HL-60 (cell line): Measurements from ENCODE around the gene PPFIBP2.
A peak's percentile ranks its signal among the peaks of the same experiment; 100 is the strongest.

Experiments used
- DNase-seq, 2 experiments: peaks; one replicate each; pipeline ENCODE4 v3.0.0-alpha.2; 2010 to 2020; ENCODE audit warnings: low read depth in 1 of 2, low spot score in 1 of 2
- H3K27ac ChIP-seq: fragments of 250-450 bp; sonication (Bioruptor Pico); replicated peaks from 2 replicates; pipeline ENCODE4 v1.5.1; 2020; ENCODE audit warnings: mild to moderate bottlenecking, moderate library complexity
- H3K27me3 ChIP-seq: fragments of 250-450 bp; sonication (Bioruptor Pico); 2 replicates; pipeline ENCODE4 v1.5.1; 2021; ENCODE audit warnings: mild to moderate bottlenecking, moderate library complexity; ENCODE audit not compliant: insufficient read depth, poor library complexity, severe bottlenecking
- H3K4me3 ChIP-seq: replicated peaks from 2 replicates; pipeline ENCODE4 v1.5.1; 2011; ENCODE audit warnings: mild to moderate bottlenecking, control low read depth, low read length; ENCODE audit not compliant: insufficient read depth
- GABPA ChIP-seq: IDR thresholded peaks from 2 replicates; pipeline ENCODE4 v1.6.1; 2012; ENCODE audit warnings: low read depth
- POLR2AphosphoS5 ChIP-seq: IDR thresholded peaks from 2 replicates; pipeline ENCODE4 v1.6.1; 2012; ENCODE audit warnings: low read depth
- SPI1 ChIP-seq: IDR thresholded peaks from 2 replicates; pipeline ENCODE4 v1.6.1; 2012; ENCODE audit warnings: low read depth, mild to moderate bottlenecking, borderline replicate concordance
- TF ChIP-seq, protein P1 (sequence below): IDR thresholded peaks from 2 replicates; pipeline ENCODE4 v1.6.1; 2012; ENCODE audit warnings: low read depth; ENCODE audit not compliant: insufficient replicate concordance
- TF ChIP-seq, protein P2 (sequence below): IDR thresholded peaks from one replicate; pipeline ENCODE4 v1.5.1; 2011; ENCODE audit warnings: low read length, control low read depth, inconsistent platforms; ENCODE audit not compliant: insufficient read depth

PPFIBP2 gene

DNA sequence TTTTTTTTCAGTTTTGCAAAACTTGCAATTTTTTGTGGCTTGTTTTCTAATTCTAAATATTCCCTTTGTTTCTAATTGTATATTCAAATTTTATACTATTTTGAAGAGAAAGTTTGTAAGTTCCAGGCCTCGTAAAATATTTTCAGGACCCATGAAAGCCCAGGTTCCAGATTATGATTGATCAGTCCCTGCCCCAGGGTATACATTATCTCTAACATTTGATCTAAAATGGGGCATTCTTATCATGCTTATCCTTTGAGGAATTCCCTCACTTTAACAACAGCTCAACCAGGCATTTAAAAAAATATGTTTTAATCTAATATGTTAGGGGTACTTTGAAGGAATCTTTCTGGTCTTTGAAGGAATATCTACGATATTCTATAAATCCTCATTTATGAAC, 133.1 kb downstream of the PPFIBP2 start:
- no peak overlapping the region for H3K27ac ChIP-seq
- no peak for DNase-seq
- H3K27me3 ChIP-seq: no peaks in the 10 kb centered on the region
- H3K4me3 ChIP-seq: no peak overlapping the region
- TF ChIP-seq, protein P1, sequence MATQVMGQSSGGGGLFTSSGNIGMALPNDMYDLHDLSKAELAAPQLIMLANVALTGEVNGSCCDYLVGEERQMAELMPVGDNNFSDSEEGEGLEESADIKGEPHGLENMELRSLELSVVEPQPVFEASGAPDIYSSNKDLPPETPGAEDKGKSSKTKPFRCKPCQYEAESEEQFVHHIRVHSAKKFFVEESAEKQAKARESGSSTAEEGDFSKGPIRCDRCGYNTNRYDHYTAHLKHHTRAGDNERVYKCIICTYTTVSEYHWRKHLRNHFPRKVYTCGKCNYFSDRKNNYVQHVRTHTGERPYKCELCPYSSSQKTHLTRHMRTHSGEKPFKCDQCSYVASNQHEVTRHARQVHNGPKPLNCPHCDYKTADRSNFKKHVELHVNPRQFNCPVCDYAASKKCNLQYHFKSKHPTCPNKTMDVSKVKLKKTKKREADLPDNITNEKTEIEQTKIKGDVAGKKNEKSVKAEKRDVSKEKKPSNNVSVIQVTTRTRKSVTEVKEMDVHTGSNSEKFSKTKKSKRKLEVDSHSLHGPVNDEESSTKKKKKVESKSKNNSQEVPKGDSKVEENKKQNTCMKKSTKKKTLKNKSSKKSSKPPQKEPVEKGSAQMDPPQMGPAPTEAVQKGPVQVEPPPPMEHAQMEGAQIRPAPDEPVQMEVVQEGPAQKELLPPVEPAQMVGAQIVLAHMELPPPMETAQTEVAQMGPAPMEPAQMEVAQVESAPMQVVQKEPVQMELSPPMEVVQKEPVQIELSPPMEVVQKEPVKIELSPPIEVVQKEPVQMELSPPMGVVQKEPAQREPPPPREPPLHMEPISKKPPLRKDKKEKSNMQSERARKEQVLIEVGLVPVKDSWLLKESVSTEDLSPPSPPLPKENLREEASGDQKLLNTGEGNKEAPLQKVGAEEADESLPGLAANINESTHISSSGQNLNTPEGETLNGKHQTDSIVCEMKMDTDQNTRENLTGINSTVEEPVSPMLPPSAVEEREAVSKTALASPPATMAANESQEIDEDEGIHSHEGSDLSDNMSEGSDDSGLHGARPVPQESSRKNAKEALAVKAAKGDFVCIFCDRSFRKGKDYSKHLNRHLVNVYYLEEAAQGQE: no peak
- TF ChIP-seq, protein P2, sequence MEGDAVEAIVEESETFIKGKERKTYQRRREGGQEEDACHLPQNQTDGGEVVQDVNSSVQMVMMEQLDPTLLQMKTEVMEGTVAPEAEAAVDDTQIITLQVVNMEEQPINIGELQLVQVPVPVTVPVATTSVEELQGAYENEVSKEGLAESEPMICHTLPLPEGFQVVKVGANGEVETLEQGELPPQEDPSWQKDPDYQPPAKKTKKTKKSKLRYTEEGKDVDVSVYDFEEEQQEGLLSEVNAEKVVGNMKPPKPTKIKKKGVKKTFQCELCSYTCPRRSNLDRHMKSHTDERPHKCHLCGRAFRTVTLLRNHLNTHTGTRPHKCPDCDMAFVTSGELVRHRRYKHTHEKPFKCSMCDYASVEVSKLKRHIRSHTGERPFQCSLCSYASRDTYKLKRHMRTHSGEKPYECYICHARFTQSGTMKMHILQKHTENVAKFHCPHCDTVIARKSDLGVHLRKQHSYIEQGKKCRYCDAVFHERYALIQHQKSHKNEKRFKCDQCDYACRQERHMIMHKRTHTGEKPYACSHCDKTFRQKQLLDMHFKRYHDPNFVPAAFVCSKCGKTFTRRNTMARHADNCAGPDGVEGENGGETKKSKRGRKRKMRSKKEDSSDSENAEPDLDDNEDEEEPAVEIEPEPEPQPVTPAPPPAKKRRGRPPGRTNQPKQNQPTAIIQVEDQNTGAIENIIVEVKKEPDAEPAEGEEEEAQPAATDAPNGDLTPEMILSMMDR: no peak
- TF ChIP-seq SPI1: no peak
- TF ChIP-seq GABPA: no peak
- no peak for TF ChIP-seq POLR2AphosphoS5

DNA sequence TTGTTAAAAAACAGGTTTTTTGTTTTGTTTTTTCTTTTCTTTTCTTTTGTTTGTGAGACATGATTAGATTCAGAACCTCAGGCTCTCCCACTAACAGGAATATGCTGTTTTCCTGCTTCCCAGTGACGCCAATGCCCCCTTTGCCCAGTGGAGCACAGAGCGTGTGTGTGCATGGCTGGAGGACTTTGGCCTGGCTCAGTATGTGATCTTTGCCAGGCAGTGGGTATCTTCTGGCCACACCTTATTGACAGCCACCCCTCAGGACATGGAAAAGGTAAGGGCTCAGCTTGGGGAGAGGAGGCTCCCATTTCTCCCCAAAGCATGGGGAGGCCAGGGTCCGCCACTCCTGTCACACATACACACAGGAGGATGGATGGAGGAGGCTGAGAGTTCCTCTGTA, 134.5 kb downstream of the PPFIBP2 start:
- Histone ChIP-seq H3K27me3 (no peaks in the 10 kb centered on the region), H3K4me3 (no peak overlapping the region), H3K27ac (no peak overlapping the region)
- TF ChIP-seq GABPA (no peak), SPI1 (no peak), POLR2AphosphoS5 (no peak)
- TF ChIP-seq, protein P1: no peak
- TF ChIP-seq, protein P2: no peak
- DNase-seq: no peak

DNA sequence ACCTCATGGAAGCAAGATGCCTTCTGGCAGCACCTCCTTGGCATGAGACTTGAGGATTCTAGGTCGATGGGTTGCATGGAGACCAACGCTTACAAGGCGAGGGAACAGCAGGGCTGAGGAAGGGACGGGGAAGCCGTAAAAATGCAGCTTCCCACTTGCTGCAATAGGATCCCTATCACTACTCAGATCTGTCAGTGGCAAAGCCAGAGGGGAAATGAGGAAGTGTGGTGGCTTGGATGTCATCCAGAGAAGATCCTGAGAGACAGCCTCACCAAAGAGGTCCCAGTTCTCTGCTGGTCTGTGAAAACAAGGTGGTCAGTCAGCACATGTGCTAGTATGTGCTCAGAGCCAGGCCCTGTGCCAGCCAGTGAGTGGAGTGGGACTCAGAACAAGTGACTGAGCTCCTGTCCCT, 137.3 kb downstream of the PPFIBP2 start:
- Histone ChIP-seq H3K27me3 (no peaks in the 10 kb centered on the region), H3K27ac (no peak overlapping the region), H3K4me3 (no peak overlapping the region)
- DNase-seq: peak; percentile 27 to 72
- peak; percentile 48; the same call in 1 of the 2 replicates for TF ChIP-seq POLR2AphosphoS5
- peak; percentile 98 for TF ChIP-seq SPI1
- TF ChIP-seq, protein P2: no peak

DNA sequence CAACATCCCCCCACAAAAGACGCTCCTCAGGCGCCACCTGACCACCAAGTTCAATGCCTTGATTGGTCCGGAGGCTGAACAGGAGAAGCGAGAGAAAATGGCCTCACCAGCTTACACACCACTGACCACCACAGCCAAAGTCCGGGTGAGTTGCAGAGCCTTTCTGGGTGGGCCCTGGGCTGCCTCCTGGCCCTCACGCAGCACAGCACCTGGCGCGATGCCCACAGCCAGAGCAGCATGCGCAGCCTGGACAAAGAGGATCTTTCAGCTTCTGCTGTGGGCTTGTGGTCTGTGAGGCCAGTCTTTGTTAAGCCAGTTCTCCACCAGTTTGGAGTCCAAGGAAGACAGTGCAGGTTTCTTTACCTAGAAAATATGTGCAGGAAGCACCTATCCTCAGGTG, 137.9 kb downstream of the PPFIBP2 start:
- peak in 1 of 2 experiments; percentile 19 for DNase-seq
- Histone ChIP-seq H3K27ac (no peak overlapping the region), H3K27me3 (no peaks in the 10 kb centered on the region), H3K4me3 (no peak overlapping the region)
- TF ChIP-seq POLR2AphosphoS5 (no peak), GABPA (no peak), SPI1 (no peak)
- TF ChIP-seq, protein P2: no peak
- TF ChIP-seq, protein P1: no peak
